ENCODE data around the gene MROH9. TPM values are rescaled to one million over a fixed set of nuclear protein-coding genes. Genes with fewer than 3 reads are reported as not detected.

MROH9 gene
- total and polyA plus RNA-seq, 2 of the 4 experiments (the other 2 are of a cell fraction): not detected

- Histone ChIP-seq H2AK5ac (ENCODE audit: low read depth, low read length) (no peak overlapping the region), H3K36me3 (ENCODE audit: control insufficient read depth, insufficient read depth, low read length) (no peaks in the 10 kb centered on the region), H4K91ac (ENCODE audit: insufficient read depth, low read depth, low read length) (peak overlapping the region; percentile 30; the same call in 1 of the 2 replicates), H2BK15ac (ENCODE audit: low read depth, low read length) (0 out of 3 replicates have a peak overlapping the region, but pooled peaks have one; percentile 19), H3K9me3 (ENCODE audit: control insufficient read depth, insufficient read depth, low read length) (no peaks in the 10 kb centered on the region), H2AFZ (replicated peaks; ENCODE audit: low read length, poor library complexity) (peak overlapping the region; percentile 7), H4K20me1 (ENCODE audit: insufficient read depth, low read length) (no peaks in the 10 kb centered on the region), H3K27me3 (ENCODE audit: control insufficient read depth, insufficient read depth, low read length) (no peaks in the 10 kb centered on the region), H3K27ac (ENCODE audit: insufficient read depth, low read length) (peak overlapping the region; percentile 73; the same call in 1 of the 2 replicates), H4K5ac (ENCODE audit: low read depth, low read length) (peak overlapping the region; percentile 97), H2BK20ac (ENCODE audit: low read depth, low read length) (peak overlapping the region; percentile 70; the same call in 1 of the 2 replicates), H3K18ac (ENCODE audit: low read depth, low read length) (peak overlapping the region; percentile 95), H3K4ac (ENCODE audit: low read depth, low read length) (no peak overlapping the region), H3K9me1 (ENCODE audit: insufficient read depth, low read length) (no peaks in the 10 kb centered on the region), H2BK120ac (ENCODE audit: low read depth, low read length) (peak overlapping the region; percentile 76), H2BK5ac (ENCODE audit: low read depth, low read length, poor library complexity, severe bottlenecking) (no peak overlapping the region), H3K4me1 (ENCODE audit: control insufficient read depth, insufficient read depth, low read length) (peaks cover 5% of the 10 kb centered on the region; the same call in 1 of the 2 replicates), H3K9ac (ENCODE audit: low read depth, low read length) (peak overlapping the region; percentile 76), H3K4me2 (ENCODE audit: low read depth, low read length) (peak overlapping the region; percentile 31; the same call in 1 of the 2 replicates), H3K79me1 (ENCODE audit: low read depth in 1 of 2, low read length in 2 of 2) (no peaks in the 10 kb centered on the region), H3K4me3 (ENCODE audit: insufficient read depth, low read depth, low read length) (no peak overlapping the region), H4K8ac (ENCODE audit: low read depth in 2 of 2, low read length in 2 of 2) (peak overlapping the region in 1 of 2 experiments; percentile 60; a peak in 2 of 4 replicates), H3K14ac (replicated peaks; ENCODE audit: low read depth, low read length) (peak overlapping the region; percentile 3; the same call in 1 of the 2 replicates), H3K56ac (ENCODE audit: extremely low read depth, insufficient read depth, low read length) (no peak overlapping the region; the same call in 1 of the 2 replicates), H3K23ac (ENCODE audit: low read depth, low read length) (no peak overlapping the region), H2AK9ac (replicated peaks; ENCODE audit: low read depth, low read length, poor library complexity) (no peak overlapping the region)
- in situ Hi-C loops (cut with MboI; ENCODE audit: low sequenced_read_pairs): loop anchor here (5.0 to 10.0 kb wide), 2 partner anchors 103 to 151 kb away; partner anchors contain the start of gene FMO2
- BruUV-seq (replicated peaks): no TSS peak
- intact Hi-C loops (cut with micrococcal nuclease): loop anchor here (1.0 to 5.0 kb wide), 5 partner anchors 60 to 231 kb away; partner anchors contain the start of gene FMO4
- dilution Hi-C loops (cut with HindIII; ENCODE audit: low sequenced_read_pairs, unreplicated experiment): no loop called here
- CTCF ChIA-PET: interaction anchor here (0.5 to 3.0 kb wide), 13 partner anchors 10 to 232 kb away, joined by 3 to 55 read pairs (median 4); partner anchors contain the start of genes FMO2, FMO3 and FMO4
- ATAC-seq (ENCODE audit: low read depth) (peak; percentile 93), DNase-seq (peak; percentile 64)
- TF ChIP-seq RAD21 (IDR thresholded peaks at IDR 0.05; ENCODE audit: low read length) (peak; percentile 62), SMC3 (IDR thresholded peaks at IDR 0.05; ENCODE audit: low read depth, low read length) (peak; percentile 57), POLR2A (IDR thresholded peaks at IDR 0.05; ENCODE audit: low read depth, low read length) (no peak), CTCF (conservative IDR thresholded peaks at IDR 0.05; ENCODE audit: low read depth, low read length) (peak; percentile 65), MAZ (IDR thresholded peaks at IDR 0.05; ENCODE audit: borderline replicate concordance, low read depth, low read length) (no peak), BHLHE40 (IDR thresholded peaks at IDR 0.05; ENCODE audit: low read depth, low read length) (no peak), ELK1 (IDR thresholded peaks at IDR 0.05; ENCODE audit: borderline replicate concordance, low read depth, low read length) (no peak)
- POLR2A ChIA-PET (ENCODE audit: unreplicated experiment): interaction anchor here (0.7 to 1.3 kb wide), 3 partner anchors 10 to 145 kb away, joined by 3 to 4 read pairs (median 3); no protein-coding TSS in a partner anchor
Measured at GRCh38 chr1:171081314-171081753, 146.0 kb downstream of the MROH9 start.

Data from IMR-90 (cell line).